Fibroblast of villous mesenchyme (primary cell): Measurements from ENCODE around the gene COMP. TPM values are rescaled to one million over a fixed set of nuclear protein-coding genes. Genes with fewer than 3 reads are reported as not detected.
"Not testable (repeated sequence)": the region's sequence is repeated elsewhere in the genome, so short reads cannot be mapped to it uniquely, and the experiment has no call there.

ENCODE experiments used
- DNase-seq: peaks from one replicate; pipeline ENCODE4 v3.0.0-alpha.2; 2010; ENCODE audit warnings: low read depth
- H3K4me3 ChIP-seq: 2 replicates; pipeline ENCODE4 v1.5.1; 2011; ENCODE audit warnings: low read depth, mild to moderate bottlenecking, low read length
- total RNA-seq: library from RNA; depleted of rRNA; stranded (reverse); fragments of >200 nt; gene quantifications from 2 replicates; pipeline ENCODE4 v1.2.3, GENCODE V29; 2012
- TF ChIP-seq, protein P1 (sequence below): IDR thresholded peaks from 2 replicates; pipeline ENCODE4 v1.5.1; 2012; ENCODE audit warnings: low read depth, mild to moderate bottlenecking, low read length; ENCODE audit not compliant: insufficient read depth

Gene COMP
- total RNA-seq, 1 donor, result under 0.01 TPM

GRCh38 chr19:18814063-18814462 is 23.0 kb upstream of the COMP start:
- no peak overlapping the region for H3K4me3 ChIP-seq
- DNase-seq, result peak; percentile 50
- TF ChIP-seq, protein P1, sequence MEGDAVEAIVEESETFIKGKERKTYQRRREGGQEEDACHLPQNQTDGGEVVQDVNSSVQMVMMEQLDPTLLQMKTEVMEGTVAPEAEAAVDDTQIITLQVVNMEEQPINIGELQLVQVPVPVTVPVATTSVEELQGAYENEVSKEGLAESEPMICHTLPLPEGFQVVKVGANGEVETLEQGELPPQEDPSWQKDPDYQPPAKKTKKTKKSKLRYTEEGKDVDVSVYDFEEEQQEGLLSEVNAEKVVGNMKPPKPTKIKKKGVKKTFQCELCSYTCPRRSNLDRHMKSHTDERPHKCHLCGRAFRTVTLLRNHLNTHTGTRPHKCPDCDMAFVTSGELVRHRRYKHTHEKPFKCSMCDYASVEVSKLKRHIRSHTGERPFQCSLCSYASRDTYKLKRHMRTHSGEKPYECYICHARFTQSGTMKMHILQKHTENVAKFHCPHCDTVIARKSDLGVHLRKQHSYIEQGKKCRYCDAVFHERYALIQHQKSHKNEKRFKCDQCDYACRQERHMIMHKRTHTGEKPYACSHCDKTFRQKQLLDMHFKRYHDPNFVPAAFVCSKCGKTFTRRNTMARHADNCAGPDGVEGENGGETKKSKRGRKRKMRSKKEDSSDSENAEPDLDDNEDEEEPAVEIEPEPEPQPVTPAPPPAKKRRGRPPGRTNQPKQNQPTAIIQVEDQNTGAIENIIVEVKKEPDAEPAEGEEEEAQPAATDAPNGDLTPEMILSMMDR, result peak; percentile 23

DNA sequence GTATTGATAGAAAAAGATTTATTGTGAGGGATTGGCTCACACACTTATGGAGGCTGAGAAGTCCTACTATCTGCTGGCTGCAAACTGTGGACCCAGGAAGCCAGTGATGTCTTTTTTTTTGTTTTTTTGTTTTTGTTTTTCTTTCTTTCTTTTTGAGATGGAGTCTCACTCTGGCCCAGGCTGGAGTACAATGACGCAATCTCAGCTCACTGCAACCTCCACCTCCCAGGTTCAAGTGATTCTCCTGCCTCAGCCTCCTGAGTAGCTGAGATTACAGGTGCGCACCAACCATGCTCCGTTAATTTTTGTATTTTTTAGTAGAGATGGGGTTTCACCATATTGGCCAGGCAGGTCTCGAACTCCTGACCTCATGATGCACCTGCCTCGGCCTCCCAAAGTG is 20.5 kb upstream of the COMP start:
- not testable (repeated sequence) for DNase-seq, H3K4me3 ChIP-seq

- H3K4me3 ChIP-seq, result no peak overlapping the region
- TF ChIP-seq, protein P1, result no peak
- DNase-seq, result peak; percentile 95
Observed at GRCh38 chr19:18809149-18809868, 18.2 kb upstream of the COMP start.

- no peak overlapping the region for H3K4me3 ChIP-seq
- peak; percentile 79 for DNase-seq
- TF ChIP-seq, protein P1, result no peak
Observed at GRCh38 chr19:18807861-18808331, 16.8 kb upstream of the COMP start.

GRCh38 chr19:18804643-18805042 is 13.5 kb upstream of the COMP start:
- H3K4me3 ChIP-seq, result no peak overlapping the region
- TF ChIP-seq, protein P1, result no peak

DNA sequence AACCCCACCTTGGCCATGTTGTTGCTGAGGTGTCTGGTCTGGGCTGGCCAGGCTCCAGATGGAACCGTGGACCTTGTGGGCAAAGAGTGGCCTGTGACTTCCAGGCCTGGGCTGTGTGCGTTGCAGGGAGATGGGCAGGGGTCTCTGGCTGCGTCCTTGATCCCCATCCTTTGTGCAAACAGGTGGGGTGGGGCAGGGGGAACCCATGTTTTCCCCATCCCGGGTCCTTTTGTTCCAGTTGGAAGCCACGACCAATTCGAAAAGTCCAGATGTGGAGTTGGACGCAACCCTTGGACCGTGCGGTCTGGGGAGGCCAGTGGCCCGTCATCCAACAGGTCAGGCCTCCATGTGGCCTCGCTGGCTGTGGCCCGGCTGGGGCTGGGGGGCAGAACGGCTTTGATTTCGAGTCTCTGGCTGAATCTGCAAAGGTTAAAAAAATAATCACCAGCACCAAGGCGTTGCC is 13.1 kb upstream of the COMP start:
- TF ChIP-seq, protein P1, result no peak
- no peak for DNase-seq
- H3K4me3 ChIP-seq, result no peak overlapping the region

More at GRCh38 chr19:18804643-18805042, 13.5 kb upstream of the COMP start:
- no peak for DNase-seq

- TF ChIP-seq, protein P1, result no peak
- DNase-seq, result no peak
Observed at GRCh38 chr19:18803550-18804138, 12.5 kb upstream of the COMP start.

More at GRCh38 chr19:18803550-18804138, 12.5 kb upstream of the COMP start:
- no peak overlapping the region for H3K4me3 ChIP-seq
